K562 (cell line): ENCODE data around the gene NR1D1. TPM values are rescaled to one million over a fixed set of nuclear protein-coding genes. Genes with fewer than 3 reads are reported as not detected.

ENCODE experiments used
- ATAC-seq: fragments of 200-7000 bp; cut with Tn5 transposase; 3 replicates; pipeline ENCODE4 v1.9.1; 2020; ENCODE audit warnings: moderate library complexity
- BruUV-seq: library from RNA; stranded (reverse); fragments of 400-500 nt; replicated peaks from 2 replicates; lab custom pipeline; 2021; lab: Mats Ljungman, UMichigan
- CTCF ChIA-PET: fragments of 300-600 bp; formaldehyde crosslinking; extraction: SDS; loops from one replicate; lab custom pipeline; 2021; ENCODE audit warnings: low intra/inter-chr PET ratio; lab: Yijun Ruan, JAX
- POLR2A ChIA-PET: fragments of 300-600, 350-650 bp; sonication (Branson Sonifier 250); formaldehyde crosslinking; extraction: SDS; loops from one replicate; lab custom pipeline; 2021; ENCODE audit warnings: antibody characterized with exemption, inconsistent platforms; lab: Yijun Ruan, JAX
- DNase-seq, 4 experiments: peaks; one replicate each; pipeline versions ENCODE4 v3.0.0 to v3.0.0-alpha.2; 2011 to 2018; ENCODE audit warnings: low spot score in 3 of 4, mixed read lengths in 3 of 4; ENCODE audit errors: extremely low read depth in 1 of 4
- FAIRE-seq: peaks from 2 replicates; lab custom pipeline; 2011; peaks lifted over from hg19 to GRCh38; lab: Jason Lieb, UNC
- H2AFZ ChIP-seq: 2 replicates; pipeline ENCODE4 v1.6.0; 2011; ENCODE audit warnings: low read depth, low read length, control low read depth, inconsistent platforms
- H3K27ac ChIP-seq: fragments of 200-600 bp; 3 replicates; pipeline ENCODE4 v1.8.0; 2011; ENCODE audit warnings: low read depth, mild to moderate bottlenecking, control low read depth, inconsistent platforms, low read length, moderate library complexity, mixed read lengths; ENCODE audit errors: extremely low read depth
- H3K27me3 ChIP-seq, 2 experiments: fragments of 300-600 bp in 1 of 2; 2 replicates in 1 of 2; 3 replicates in 1 of 2; pipeline versions ENCODE4 v1.6.0 to v1.8.0; 2011; ENCODE audit warnings: inconsistent platforms in 2 of 2, low read length in 2 of 2, mild to moderate bottlenecking in 1 of 2, mixed read lengths in 1 of 2, moderate library complexity in 1 of 2; ENCODE audit not compliant: control insufficient read depth in 2 of 2, insufficient read depth in 2 of 2
- H3K36me3 ChIP-seq: fragments of 300-600 bp; 3 replicates; pipeline ENCODE4 v1.8.0; 2011; ENCODE audit warnings: mild to moderate bottlenecking, low read length, inconsistent platforms; ENCODE audit not compliant: control insufficient read depth, insufficient read depth
- H3K4me1 ChIP-seq, 2 experiments: fragments of 200-600 bp in 1 of 2; replicated peaks in 1 of 2; 2 replicates in 1 of 2; 3 replicates in 1 of 2; pipeline versions ENCODE4 v1.5.1 to v1.8.0; 2011; ENCODE audit warnings: inconsistent platforms in 2 of 2, low read length in 2 of 2, mild to moderate bottlenecking in 1 of 2, mixed read lengths in 1 of 2, moderate library complexity in 1 of 2; ENCODE audit not compliant: control insufficient read depth in 2 of 2, insufficient read depth in 2 of 2
- H3K4me2 ChIP-seq: 2 replicates; pipeline ENCODE4 v1.6.1; 2011; ENCODE audit warnings: low read length, control low read depth, inconsistent platforms, mixed read lengths; ENCODE audit not compliant: insufficient read depth
- H3K4me3 ChIP-seq: fragments of 200-600 bp; sonication (generic), shearing (Covaris generic); 2 replicates; pipeline ENCODE4 v1.5.1; 2016; ENCODE audit warnings: control low read depth, inconsistent platforms
- H3K79me2 ChIP-seq: fragments of 200-600 bp; 3 replicates; pipeline ENCODE4 v1.8.0; 2011; ENCODE audit warnings: low read length, inconsistent platforms; ENCODE audit not compliant: control insufficient read depth, insufficient read depth
- H3K9ac ChIP-seq, 2 experiments: 2 replicates each; pipeline versions ENCODE4 v1.6.0 to v1.6.1; 2011; ENCODE audit warnings: low read depth in 2 of 2, low read length in 2 of 2, control low read depth in 1 of 2, inconsistent platforms in 1 of 2, mild to moderate bottlenecking in 1 of 2, mixed read lengths in 1 of 2; ENCODE audit not compliant: insufficient read depth in 1 of 2
- H3K9me1 ChIP-seq: one replicate; pipeline ENCODE4 v1.6.0; 2011; ENCODE audit warnings: inconsistent platforms, mild to moderate bottlenecking, low read length, moderate library complexity; ENCODE audit not compliant: control insufficient read depth, insufficient read depth
- H3K9me3 ChIP-seq: replicated peaks from 2 replicates; pipeline ENCODE4 v1.5.1; 2011; ENCODE audit warnings: low read depth, low read length, inconsistent platforms; ENCODE audit not compliant: control insufficient read depth, insufficient read depth
- H4K20me1 ChIP-seq: replicated peaks from 2 replicates; pipeline ENCODE4 v1.6.1; 2011; ENCODE audit warnings: low read length, inconsistent platforms, mixed read lengths; ENCODE audit not compliant: control insufficient read depth, insufficient read depth
- CTCF ChIP-seq, 3 experiments: IDR thresholded peaks in 2 of 3; conservative IDR thresholded peaks in 1 of 3; 2 replicates each; pipeline ENCODE4 v1.5.1; 2011 to 2012; ENCODE audit warnings: low read length in 3 of 3, mild to moderate bottlenecking in 3 of 3, control low read depth in 2 of 3, improper control_type of control experiment in 1 of 3, inconsistent platforms in 1 of 3, low read depth in 1 of 3, mixed read lengths in 1 of 3, moderate library complexity in 1 of 3; ENCODE audit not compliant: insufficient read depth in 2 of 3
- ZNF586 ChIP-seq: fragments of 450-650 bp; formaldehyde crosslinking; conservative IDR thresholded peaks from 2 replicates; pipeline ENCODE4 v1.4.0; 2020; ENCODE audit warnings: mild to moderate bottlenecking, moderate library complexity
- WGBS: fragments of 100-300 bp; shearing (Covaris generic); methylation state at CpG from one replicate; pipeline ENCODE4 v1.1.6; 2016; ENCODE audit warnings: low coverage, mixed read lengths; ENCODE audit not compliant: insufficient coverage; ENCODE audit errors: missing lambda C conversion rate; 5-methylcytosine and 5-hydroxymethylcytosine counted together
- in situ Hi-C: fragments of 300-500 bp; cut with MboI; formaldehyde crosslinking; loops from 4 replicates; pipeline ENCODE4 v1.15.0; 2018; ENCODE audit warnings: inconsistent platforms, mixed read lengths
- intact Hi-C: fragments of 100-400 bp; cut with micrococcal nuclease; formaldehyde crosslinking; loops from 2 replicates; pipeline ENCODE4 v1.14.2; 2022
- polyA plus RNA-seq, 8 experiments: library from polyadenylated mRNA; depleted of rRNA in 4 of 8; stranded (reverse) in 5 of 8; unstranded in 3 of 8; fragments of >200 nt; fragmentation: Nextera tagmentation in 2 of 8; fragmentation: Illumina TruSeq in 1 of 8; extraction: Ambion mirVana in 2 of 8; extraction: Trizol in 1 of 8; gene quantifications; 2 replicates each; pipeline versions ENCODE4 v1.2.1 to v1.2.3, GENCODE V29; 2011 to 2014; ENCODE audit warnings: inconsistent platforms in 1 of 8, missing spikeins in 1 of 8
- total RNA-seq, 7 experiments: library from RNA; depleted of rRNA in 6 of 7; stranded (reverse); fragments of >200 nt in 6 of 7; fragmentation: Illumina TruSeq in 2 of 7; extraction: Trizol in 2 of 7; gene quantifications; 2 replicates each; pipeline versions ENCODE4 v1.2.1 to v1.2.3, GENCODE V29; 2011 to 2021; ENCODE audit warnings: low replicate concordance in 1 of 7

NR1D1 gene
- total and polyA plus RNA-seq, 9 of the 15 experiments (the other 6 are each of a cell fraction or from before 2014, with no cell fraction given), result 0.25 to 7.7 (median 0.65) TPM

- Histone ChIP-seq H3K4me1 (peaks cover 78 to 80% of the 10 kb centered on the region in 2 experiments), H3K9ac (peak overlapping the region in 1 of 2 experiments; percentile 68; a peak in 1 of 4 replicates), H3K9me3 (no peaks in the 10 kb centered on the region), H4K20me1 (no peaks in the 10 kb centered on the region), H3K27ac (peak overlapping the region; percentile 77), H3K9me1 (no peaks in the 10 kb centered on the region), H3K4me2 (peak overlapping the region; percentile 55; the same call in 1 of the 2 replicates), H3K36me3 (peaks cover 31% of the 10 kb centered on the region; the same call in 2 of the 3 replicates)
- in situ Hi-C loops (no loop called here), intact Hi-C loops (no loop called here)
- no peak for ATAC-seq
- BruUV-seq, result no TSS peak
- POLR2A ChIA-PET, result interaction anchor here (1.0 to 1.3 kb wide), 3 partner anchors 9 to 26 kb away, joined by 3 to 9 read pairs (median 4); no protein-coding TSS in a partner anchor
- WGBS, result 84% methylated on average over 6 of the region's 7 CpGs
- peak in 1 of 4 experiments; percentile 39 for DNase-seq
- FAIRE-seq, result no peak
- TF ChIP-seq CTCF (IDR thresholded peaks at IDR 0.05 in 2 of 3, conservative IDR thresholded peaks at IDR 0.05 in 1 of 3; ENCODE audit: insufficient read depth in 2 of 3, low read depth in 1 of 3, low read length in 3 of 3) (peak in 1 of 3 experiments; percentile 16; a peak in 1 of 6 replicates), ZNF586 (no peak)
- TF ChIP-seq, all 486 proteins: peak for 1
- CTCF ChIA-PET, result no interaction called here
- Histone ChIP-seq H3K79me2 (peaks cover 60% of the 10 kb centered on the region), H3K27me3 (no peaks in the 10 kb centered on the region), H2AFZ (no peak overlapping the region), H3K4me3 (no peak overlapping the region)
Measured at GRCh38 chr17:40073454-40074174, 26.8 kb downstream of the NR1D1 start.
